Sigmoid colon (tissue), 4 donors: ENCODE measurements around the gene THSD7A.

ENCODE experiments used
- EP300 ChIP-seq, 4 donors: sonication (generic); formaldehyde crosslinking; IDR thresholded peaks; one replicate each; pipeline ENCODE4 v1.6.1; 2017; ENCODE audit warnings: antibody characterized with exemption in 4 of 4
- POLR2A ChIP-seq, 2 donors: fragments of 450-650 bp; IDR thresholded peaks; one replicate each; pipeline ENCODE4 v1.6.1; 2016; ENCODE audit warnings: antibody characterized with exemption in 2 of 2, mild to moderate bottlenecking in 2 of 2, moderate library complexity in 2 of 2
- TF ChIP-seq, protein P1 (sequence below), 4 experiments: fragments of 450-650 bp in 3 of 4; fragments of 200-600 bp in 1 of 4; IDR thresholded peaks; one replicate each; pipeline ENCODE4 v1.5.1; 2016 to 2019; ENCODE audit warnings: antibody characterized with exemption in 4 of 4, mild to moderate bottlenecking in 3 of 4, moderate library complexity in 2 of 4

GRCh38 chr7:11472646-11473045, 359.4 kb downstream of the THSD7A start:
- TF ChIP-seq, protein P1, sequence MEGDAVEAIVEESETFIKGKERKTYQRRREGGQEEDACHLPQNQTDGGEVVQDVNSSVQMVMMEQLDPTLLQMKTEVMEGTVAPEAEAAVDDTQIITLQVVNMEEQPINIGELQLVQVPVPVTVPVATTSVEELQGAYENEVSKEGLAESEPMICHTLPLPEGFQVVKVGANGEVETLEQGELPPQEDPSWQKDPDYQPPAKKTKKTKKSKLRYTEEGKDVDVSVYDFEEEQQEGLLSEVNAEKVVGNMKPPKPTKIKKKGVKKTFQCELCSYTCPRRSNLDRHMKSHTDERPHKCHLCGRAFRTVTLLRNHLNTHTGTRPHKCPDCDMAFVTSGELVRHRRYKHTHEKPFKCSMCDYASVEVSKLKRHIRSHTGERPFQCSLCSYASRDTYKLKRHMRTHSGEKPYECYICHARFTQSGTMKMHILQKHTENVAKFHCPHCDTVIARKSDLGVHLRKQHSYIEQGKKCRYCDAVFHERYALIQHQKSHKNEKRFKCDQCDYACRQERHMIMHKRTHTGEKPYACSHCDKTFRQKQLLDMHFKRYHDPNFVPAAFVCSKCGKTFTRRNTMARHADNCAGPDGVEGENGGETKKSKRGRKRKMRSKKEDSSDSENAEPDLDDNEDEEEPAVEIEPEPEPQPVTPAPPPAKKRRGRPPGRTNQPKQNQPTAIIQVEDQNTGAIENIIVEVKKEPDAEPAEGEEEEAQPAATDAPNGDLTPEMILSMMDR (IDR thresholded peaks at IDR 0.05) = no peak
- TF ChIP-seq POLR2A (IDR thresholded peaks at IDR 0.05) (no peak), EP300 (IDR thresholded peaks at IDR 0.05) (no peak)
